DMS153 treated with DMSO at 0.1 percent for 48 hours (cell line): Measurements from ENCODE around the gene SMCP.

Experiments
- DNase-seq: peaks from one replicate; lab custom pipeline; 2025; ENCODE audit not compliant: unreplicated experiment; lab: John Stamatoyannopoulos, UW

SMCP gene

GRCh38 chr1:152886085-152886484 lies 8.0 kb downstream of the SMCP start:
- no peak for DNase-seq

GRCh38 chr1:152886758-152887409 lies 8.8 kb downstream of the SMCP start:
- no peak for DNase-seq

- no peak for DNase-seq
Observed at GRCh38 chr1:152888126-152888525, 10.0 kb downstream of the SMCP start.

GRCh38 chr1:152899027-152899426 lies 20.9 kb downstream of the SMCP start:
- DNase-seq = no peak

- DNase-seq = no peak
Observed at GRCh38 chr1:152899883-152900282, 21.8 kb downstream of the SMCP start.

- no peak for DNase-seq
Observed at GRCh38 chr1:152901631-152902030, 23.5 kb downstream of the SMCP start.

- DNase-seq = no peak
Observed at GRCh38 chr1:152902636-152903035, 24.5 kb downstream of the SMCP start.

- DNase-seq = no peak
Observed at GRCh38 chr1:152904688-152905440, 26.7 kb downstream of the SMCP start.

GRCh38 chr1:152906023-152906565 lies 28.0 kb downstream of the SMCP start:
- DNase-seq = no peak

- no peak for DNase-seq
Observed at GRCh38 chr1:152907686-152908601, 29.8 kb downstream of the SMCP start, which contains the start of gene IVL. IVL (plus strand) TSS chr1:152908546; CDS start chr1:152909798, 1,252 bp downstream.

- no peak for DNase-seq
Observed at GRCh38 chr1:152909206-152909605, 31.1 kb downstream of the SMCP start.

GRCh38 chr1:152912471-152912870 lies 34.3 kb downstream of the SMCP start:
- no peak for DNase-seq

GRCh38 chr1:152912900-152913299 lies 34.8 kb downstream of the SMCP start:
- DNase-seq = no peak

GRCh38 chr1:152917794-152918193 lies 39.7 kb downstream of the SMCP start:
- DNase-seq = peak; percentile 4

GRCh38 chr1:152919071-152919470 lies 40.9 kb downstream of the SMCP start:
- no peak for DNase-seq

GRCh38 chr1:152924191-152924590 lies 46.1 kb downstream of the SMCP start:
- no peak for DNase-seq

GRCh38 chr1:152926091-152926490 lies 48.0 kb downstream of the SMCP start:
- no peak for DNase-seq

GRCh38 chr1:152928671-152929070 lies 50.5 kb downstream of the SMCP start:
- no peak for DNase-seq

- no peak for DNase-seq
Observed at GRCh38 chr1:152932170-152932811, 54.2 kb downstream of the SMCP start.

GRCh38 chr1:152933196-152933595 lies 55.1 kb downstream of the SMCP start:
- no peak for DNase-seq
